HG03378 (cell line): ENCODE results near the gene SMYD2.

Experiments used
- ATAC-seq: cut with Tn5 transposase; IDR thresholded peaks from one replicate; pipeline ENCODE4 v1.9.1; 2021; ENCODE audit warnings: mild to moderate bottlenecking, moderate library complexity; ENCODE audit not compliant: unreplicated experiment

Gene SMYD2, protein sequence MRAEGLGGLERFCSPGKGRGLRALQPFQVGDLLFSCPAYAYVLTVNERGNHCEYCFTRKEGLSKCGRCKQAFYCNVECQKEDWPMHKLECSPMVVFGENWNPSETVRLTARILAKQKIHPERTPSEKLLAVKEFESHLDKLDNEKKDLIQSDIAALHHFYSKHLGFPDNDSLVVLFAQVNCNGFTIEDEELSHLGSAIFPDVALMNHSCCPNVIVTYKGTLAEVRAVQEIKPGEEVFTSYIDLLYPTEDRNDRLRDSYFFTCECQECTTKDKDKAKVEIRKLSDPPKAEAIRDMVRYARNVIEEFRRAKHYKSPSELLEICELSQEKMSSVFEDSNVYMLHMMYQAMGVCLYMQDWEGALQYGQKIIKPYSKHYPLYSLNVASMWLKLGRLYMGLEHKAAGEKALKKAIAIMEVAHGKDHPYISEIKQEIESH

DNA sequence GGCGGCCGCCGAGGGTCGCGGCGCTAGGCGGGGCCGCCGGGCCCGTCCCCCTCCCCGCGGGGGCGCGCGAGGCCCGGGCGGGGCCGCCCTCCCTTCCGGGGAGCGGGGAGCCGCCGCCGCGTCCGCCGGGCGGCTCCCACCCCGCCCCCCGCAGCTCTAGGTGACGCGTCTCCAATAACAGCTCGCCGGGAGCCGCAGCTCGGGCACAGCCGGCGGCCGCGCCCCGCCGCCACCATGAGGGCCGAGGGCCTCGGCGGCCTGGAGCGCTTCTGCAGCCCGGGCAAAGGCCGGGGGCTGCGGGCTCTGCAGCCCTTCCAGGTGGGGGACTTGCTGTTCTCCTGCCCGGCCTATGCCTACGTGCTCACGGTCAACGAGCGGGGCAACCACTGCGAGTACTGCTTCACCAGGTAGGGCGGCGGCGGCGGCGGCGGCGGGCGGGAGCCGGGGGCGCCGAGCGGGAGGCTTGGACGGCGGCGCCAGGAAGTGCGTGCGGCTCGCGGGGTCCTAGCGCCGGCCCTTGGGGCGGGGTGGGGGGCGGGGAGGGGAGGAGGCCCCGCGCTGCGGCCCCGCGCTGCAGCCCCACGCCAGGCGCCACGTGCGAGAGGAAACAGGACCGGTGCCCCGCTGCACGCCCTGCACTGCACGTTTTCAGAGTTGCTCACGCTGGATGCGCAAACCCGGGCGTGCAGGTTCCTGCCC is at the start of gene SMYD2:
SMYD2 (plus strand) TSS at position 139 of the 699 bp plus-strand sequence; CDS start at position 235, 96 bp downstream.
- peak; percentile 57 for ATAC-seq

- ATAC-seq: no peak
These were observed 46.9 kb upstream of the SMYD2 start for GRCh38 chr1:214233856-214234634.

DNA sequence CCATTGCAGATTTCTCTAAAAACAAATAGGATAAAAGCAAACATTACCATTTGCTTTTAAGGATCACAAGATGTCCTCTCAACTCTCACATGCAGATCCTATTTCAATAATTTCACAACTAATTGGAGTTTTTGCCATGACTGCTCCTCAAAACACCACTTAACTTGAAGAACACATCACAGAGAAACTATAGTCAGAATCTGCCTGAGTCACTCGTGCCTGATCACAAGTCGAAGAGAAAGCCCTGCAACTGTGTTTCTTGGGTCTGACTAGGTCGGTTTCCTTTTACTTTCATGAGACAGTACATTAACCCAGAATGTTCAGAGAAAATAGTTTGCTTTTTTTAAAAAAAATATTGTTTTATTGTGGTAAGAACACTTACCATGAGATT is 46.3 kb upstream of the SMYD2 start:
- no peak for ATAC-seq

- no peak for ATAC-seq
These were observed 44.5 kb upstream of the SMYD2 start for GRCh38 chr1:214236477-214236876.

GRCh38 chr1:214241060-214241459 is 39.9 kb upstream of the SMYD2 start:
- ATAC-seq: no peak

- no peak for ATAC-seq
These were observed 36.7 kb upstream of the SMYD2 start for GRCh38 chr1:214244252-214244651.

DNA sequence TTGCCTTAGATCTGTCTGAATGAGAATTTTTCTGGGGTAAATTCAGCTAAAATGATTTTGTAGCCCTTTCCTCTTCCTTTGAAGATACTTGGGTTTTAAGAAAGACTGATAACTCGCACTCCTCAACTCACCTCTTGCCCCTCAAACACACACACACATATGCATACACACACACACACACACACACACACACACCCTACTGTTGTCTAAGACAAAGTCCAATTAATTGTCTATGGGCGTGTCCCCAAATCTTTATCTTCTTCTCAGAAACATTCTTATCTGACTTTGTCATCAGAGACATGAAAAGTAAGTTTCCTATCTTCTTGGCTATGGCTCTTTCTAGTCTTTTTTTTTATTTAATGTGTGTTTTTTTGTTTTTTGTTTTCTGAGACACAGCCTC is 36.1 kb upstream of the SMYD2 start:
- ATAC-seq: no peak

DNA sequence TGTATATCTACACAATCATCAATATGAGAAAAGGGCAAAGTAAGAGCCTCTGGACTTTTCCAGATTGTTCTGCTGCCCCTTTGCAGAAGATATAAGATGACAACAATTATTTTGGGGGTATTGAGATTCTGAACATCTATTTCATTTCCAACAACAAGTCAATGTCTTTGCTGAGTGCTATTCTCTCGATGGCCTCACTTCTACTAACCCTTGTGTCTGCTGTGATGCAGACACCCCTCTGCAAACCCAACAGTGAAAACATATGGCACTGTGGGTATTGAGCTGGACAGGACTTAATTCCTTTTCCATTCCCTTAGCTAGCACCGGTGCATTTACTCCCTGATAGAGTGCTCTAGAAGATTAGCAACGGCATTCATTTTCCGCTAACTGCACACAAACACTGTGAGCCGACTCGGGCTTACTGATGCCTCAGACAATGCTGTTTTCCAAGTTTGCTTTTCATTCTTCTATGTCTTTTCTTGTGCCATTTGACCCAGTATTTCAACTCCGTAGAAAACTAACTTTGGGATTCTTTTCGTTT is 33.4 kb upstream of the SMYD2 start:
- no peak for ATAC-seq

DNA sequence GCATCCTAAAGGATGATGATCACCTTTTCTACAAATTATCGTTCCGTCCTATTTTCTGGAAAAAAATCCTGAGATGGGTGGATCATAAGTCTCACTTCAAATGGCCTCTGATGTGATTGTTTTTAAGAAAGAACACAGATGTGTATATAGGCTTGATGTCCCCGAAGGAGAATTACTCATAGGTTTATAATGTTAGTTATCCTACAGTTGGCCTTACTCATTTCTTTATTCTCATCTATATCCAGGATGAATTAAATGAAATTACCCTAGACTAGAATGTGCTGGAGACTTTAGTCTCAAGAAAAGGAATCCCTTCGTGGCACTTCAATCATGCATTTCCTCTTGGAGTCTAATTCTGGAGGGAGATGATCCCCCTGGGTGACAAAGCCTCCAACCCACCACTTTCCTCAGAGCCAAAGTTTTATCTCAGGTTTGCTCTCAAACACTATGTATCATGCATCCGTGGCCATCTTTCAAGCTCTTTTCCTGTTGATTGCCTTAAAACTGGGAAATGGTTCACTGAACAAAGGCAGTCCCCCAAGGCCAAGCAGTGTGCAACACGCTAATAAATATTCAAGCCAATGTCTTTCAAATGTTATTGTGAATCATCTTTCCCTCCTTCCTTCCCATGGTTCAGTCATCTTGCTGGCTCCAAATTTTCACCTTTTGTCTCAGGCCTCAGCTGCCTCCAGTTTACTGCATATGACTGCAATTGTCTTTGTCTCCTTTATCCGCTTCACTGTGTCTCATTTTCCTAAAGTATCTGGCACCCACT is 32.5 kb upstream of the SMYD2 start:
- ATAC-seq: no peak

DNA sequence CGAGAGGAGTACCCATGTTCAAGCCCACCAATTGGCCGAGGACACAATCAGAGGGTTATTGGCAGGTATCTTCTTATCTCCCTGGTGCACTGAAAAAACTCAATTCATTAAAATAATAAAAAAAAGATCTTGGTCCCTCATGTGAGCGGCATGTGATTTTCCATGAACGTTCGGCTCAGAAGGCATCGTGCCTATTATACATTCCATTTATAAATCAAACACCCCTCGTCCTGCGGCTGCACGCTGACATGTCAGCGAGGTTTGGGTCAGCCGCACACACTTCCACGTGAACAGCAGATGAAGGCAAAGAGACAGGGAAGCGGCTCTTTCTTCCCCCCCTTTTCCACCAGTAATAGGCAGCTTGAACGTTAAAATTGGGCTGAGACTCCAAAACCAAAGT is 31.3 kb upstream of the SMYD2 start:
- ATAC-seq: no peak

GRCh38 chr1:214251354-214251753 is 29.6 kb upstream of the SMYD2 start:
- ATAC-seq: no peak

DNA sequence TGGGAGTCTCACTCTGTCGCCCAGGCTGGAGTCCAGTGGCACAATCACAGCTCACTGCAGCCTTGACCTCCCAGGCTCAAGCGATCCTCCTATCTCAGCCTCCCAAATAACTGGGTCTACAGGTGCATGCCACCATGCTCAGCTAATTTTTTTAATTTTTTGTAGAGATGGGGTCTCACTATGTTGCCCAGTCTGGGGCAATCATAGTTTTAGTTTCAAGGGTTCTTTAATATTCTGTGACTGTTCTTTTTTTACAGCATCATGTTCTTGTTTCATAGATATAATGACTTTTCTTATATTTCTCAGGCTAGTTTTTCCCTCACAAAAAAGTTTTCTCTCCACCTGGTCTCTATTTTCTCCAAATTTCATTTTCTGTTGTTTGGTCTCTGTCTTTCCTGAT is 25.4 kb upstream of the SMYD2 start:
- no peak for ATAC-seq

GRCh38 chr1:214259353-214259977 is 21.5 kb upstream of the SMYD2 start:
- peak; percentile 58 for ATAC-seq

DNA sequence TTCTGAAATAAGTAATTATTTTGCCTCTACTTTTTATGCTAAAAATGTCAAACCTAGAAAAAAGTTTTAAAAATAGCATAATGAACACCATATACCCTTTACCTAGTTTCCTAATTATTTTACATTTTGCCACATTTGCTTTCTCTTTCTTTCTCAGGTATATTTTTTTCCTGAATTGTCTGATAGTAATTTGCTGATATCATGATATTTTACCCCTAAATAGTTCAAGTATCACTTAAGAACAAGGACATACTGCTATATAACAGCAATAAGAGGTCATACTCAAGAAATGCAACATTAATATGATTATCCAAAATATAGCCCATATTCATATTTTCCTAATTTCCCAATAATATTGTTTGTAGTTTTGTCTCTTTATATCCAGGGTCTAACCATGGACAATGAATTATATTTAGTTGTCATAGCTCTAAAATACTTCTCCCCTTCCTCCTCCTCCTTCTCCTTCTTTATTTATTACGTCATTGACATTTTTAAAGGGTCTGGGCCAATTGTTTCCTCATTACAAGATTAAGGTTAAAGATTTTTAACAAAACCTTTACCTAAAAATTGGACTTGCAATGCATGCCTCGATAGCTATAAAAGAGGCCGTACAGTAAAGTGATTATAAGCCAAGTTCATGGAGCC is 20.3 kb upstream of the SMYD2 start:
- no peak for ATAC-seq

DNA sequence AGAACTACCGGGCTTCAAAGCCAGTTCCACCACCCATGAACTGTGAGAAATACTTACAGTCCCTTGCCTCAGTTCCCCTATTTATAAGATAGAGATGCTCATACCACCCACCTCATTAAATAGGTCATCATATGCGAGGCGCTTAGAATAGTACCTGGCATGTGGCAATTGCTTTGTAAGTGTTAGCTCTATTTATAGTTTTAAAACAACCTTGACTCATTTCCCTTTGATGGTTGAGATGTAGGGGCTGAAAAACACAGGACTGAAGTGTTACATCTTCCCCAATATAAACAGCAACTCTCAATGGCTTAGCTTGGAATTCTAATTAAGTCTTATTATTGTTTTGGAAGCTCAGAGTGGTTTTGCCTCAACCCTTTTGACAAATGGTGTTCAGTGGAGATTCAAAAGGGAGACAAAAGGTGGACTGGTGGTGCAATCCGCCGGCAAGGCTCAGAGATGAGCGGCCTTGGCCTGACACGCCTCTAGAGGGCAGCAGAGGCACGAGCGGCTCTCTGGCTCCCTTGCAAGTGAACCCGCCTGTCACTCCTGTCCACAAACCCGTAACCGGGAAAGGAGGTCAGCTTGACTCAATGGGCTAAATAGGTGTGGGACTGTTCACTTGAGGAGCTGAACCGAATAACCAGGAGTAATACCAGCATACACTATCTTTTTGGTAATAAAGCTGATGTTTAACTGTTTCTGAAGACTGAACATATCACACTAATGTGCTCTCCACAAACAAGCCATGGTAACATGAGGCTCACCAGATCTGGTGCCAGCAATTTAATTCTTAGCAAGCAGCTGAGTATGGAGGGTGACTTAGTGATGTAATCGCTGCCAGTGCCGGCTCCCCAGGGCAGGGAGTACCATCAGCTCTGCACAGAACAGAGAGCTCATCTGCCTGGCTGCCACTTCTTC is 19.5 kb upstream of the SMYD2 start:
- ATAC-seq: peak; percentile 83

- ATAC-seq: no peak
These were observed 16.8 kb upstream of the SMYD2 start for GRCh38 chr1:214264196-214264595.

GRCh38 chr1:214264976-214265375 is 16.0 kb upstream of the SMYD2 start:
- no peak for ATAC-seq

DNA sequence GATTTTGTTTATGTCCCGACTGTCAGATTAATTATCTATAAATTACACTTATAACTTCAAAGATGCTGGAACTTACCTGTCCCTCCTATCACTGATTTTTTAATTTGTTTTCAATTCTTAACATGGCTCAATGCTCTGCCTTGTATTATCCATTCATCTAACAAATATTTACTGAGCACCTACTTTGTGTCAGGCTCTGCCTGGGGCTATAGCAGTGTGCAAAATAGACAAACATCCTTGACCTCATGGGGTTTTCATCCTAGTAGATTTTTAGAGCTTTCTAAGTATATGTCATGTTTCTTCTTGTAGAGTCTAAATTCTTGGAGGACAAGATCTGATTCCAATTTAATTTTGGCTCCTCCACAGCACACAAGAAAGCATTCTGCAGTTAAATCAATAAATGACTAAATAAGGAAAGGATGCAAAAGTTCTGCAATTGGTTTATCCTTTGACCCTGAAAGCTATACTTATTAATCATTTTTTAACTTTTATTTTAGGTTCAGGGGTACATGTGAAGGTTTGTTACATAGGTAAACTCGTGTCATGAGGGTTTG is 10.8 kb upstream of the SMYD2 start:
- no peak for ATAC-seq
